CD4-positive, alpha-beta memory T cell (primary cell): ENCODE results near the gene ZNF674. TPM values are rescaled to one million over a fixed set of nuclear protein-coding genes. Genes with fewer than 3 reads are reported as not detected.

ENCODE experiments used
- CTCF ChIA-PET: fragments of 350-600 bp; sonication (Branson Sonifier 250); formaldehyde crosslinking; loops from one replicate; lab custom pipeline; 2021; ENCODE audit warnings: inconsistent platforms; ENCODE audit not compliant: partially characterized antibody; lab: Charles Lee
- POLR2A ChIA-PET: fragments of 350-600 bp; sonication (Branson Sonifier 250); formaldehyde crosslinking; loops from one replicate; lab custom pipeline; 2021; ENCODE audit not compliant: partially characterized antibody; lab: Charles Lee
- DNase-seq, 5 donors: peaks; one replicate each; pipeline versions ENCODE4 v3.0.0 to v3.0.0-alpha.2; 2020 to 2022; ENCODE audit warnings: mixed read lengths in 1 of 5
- H3K27ac ChIP-seq: one replicate; pipeline ENCODE4 v1.7.0; 2013; ENCODE audit warnings: low read depth, low read length
- H3K27me3 ChIP-seq: 2 replicates; pipeline ENCODE4 v1.7.0; 2013; ENCODE audit warnings: mild to moderate bottlenecking, low read length, moderate library complexity; ENCODE audit not compliant: insufficient read depth
- H3K36me3 ChIP-seq: 2 replicates; pipeline ENCODE4 v1.7.0; 2013; ENCODE audit warnings: mild to moderate bottlenecking, low read length, moderate library complexity; ENCODE audit not compliant: insufficient read depth
- H3K4me1 ChIP-seq: 2 replicates; pipeline ENCODE4 v1.7.0; 2013; ENCODE audit warnings: mild to moderate bottlenecking, low read length, moderate library complexity; ENCODE audit not compliant: insufficient read depth
- H3K4me3 ChIP-seq, 2 donors: one replicate each; pipeline ENCODE4 v1.7.0; 2013; ENCODE audit warnings: low read length in 2 of 2, mild to moderate bottlenecking in 1 of 2
- H3K9me3 ChIP-seq, 2 donors: one replicate each; pipeline ENCODE4 v1.7.0; 2013; ENCODE audit warnings: low read length in 2 of 2, control low read depth in 1 of 2; ENCODE audit not compliant: control insufficient read depth in 1 of 2
- H3K27ac Mint-ChIP-seq, 7 donors: one replicate each; pipeline ENCODE4 v1.8.0; 2020 to 2021; ENCODE audit warnings: mixed read lengths in 7 of 7, mild to moderate bottlenecking in 6 of 7, inconsistent platforms in 3 of 7, moderate library complexity in 3 of 7
- H3K27me3 Mint-ChIP-seq, 2 donors: one replicate each; pipeline ENCODE4 v1.8.0; 2020 to 2021; ENCODE audit warnings: mixed read lengths in 2 of 2
- H3K36me3 Mint-ChIP-seq, 2 donors: one replicate each; pipeline ENCODE4 v1.8.0; 2020 to 2021; ENCODE audit warnings: mixed read lengths in 2 of 2, inconsistent platforms in 1 of 2, mild to moderate bottlenecking in 1 of 2
- H3K4me1 Mint-ChIP-seq, 4 donors: one replicate each; pipeline ENCODE4 v1.8.0; 2020 to 2021; ENCODE audit warnings: mixed read lengths in 4 of 4, mild to moderate bottlenecking in 1 of 4
- H3K4me3 Mint-ChIP-seq, 8 donors: one replicate each; pipeline ENCODE4 v1.8.0; 2020 to 2021; ENCODE audit warnings: mixed read lengths in 8 of 8, mild to moderate bottlenecking in 7 of 8, moderate library complexity in 6 of 8, inconsistent platforms in 3 of 8
- H3K9me3 Mint-ChIP-seq, 8 donors: one replicate each; pipeline ENCODE4 v1.8.0; 2020 to 2021; ENCODE audit warnings: mixed read lengths in 8 of 8, mild to moderate bottlenecking in 5 of 8, inconsistent platforms in 3 of 8, moderate library complexity in 1 of 8
- intact Hi-C: fragments of 100-400 bp; cut with micrococcal nuclease; formaldehyde crosslinking; loops from one replicate; pipeline ENCODE4 v1.15.1; 2023
- polyA plus RNA-seq, 2 donors: library from polyadenylated mRNA; unstranded; fragments of 300-500 nt; fragmentation: Illumina TruSeq; gene quantifications; one replicate each; pipeline ENCODE4 v1.2.3, GENCODE V29; 2021
- total RNA-seq, 2 experiments: library from RNA; stranded (reverse); gene quantifications; one replicate each; pipeline ENCODE4 v1.2.3, GENCODE V29; 2021

ZNF674 gene
- total and polyA plus RNA-seq, 4 experiments from 2014 or later: 0.22 to 8.6 (median 3.7) TPM

- Mint-ChIP-seq H3K4me1 (peaks cover 25 to 70% (median 43%) of the 10 kb centered on the region in 4 donors), H3K27me3 (no peaks in the 10 kb centered on the region), H3K36me3 (peaks cover 0 to 11% of the 10 kb centered on the region in 2 donors), H3K4me3 (peak overlapping the region in 1 of 8 donors; percentile 12), H3K9me3 (peaks cover 0 to 2% (median 0%) of the 10 kb centered on the region in 8 donors), H3K27ac (no peak overlapping the region)
- ChIA-PET POLR2A (interaction anchor here (1.2 kb wide), 1 partner anchor 9 kb away, joined by 3 read pairs; no protein-coding TSS in a partner anchor), CTCF (no interaction called here)
- Histone ChIP-seq H3K4me3 (no peak overlapping the region), H3K27me3 (no peaks in the 10 kb centered on the region), H3K36me3 (no peaks in the 10 kb centered on the region), H3K4me1 (peaks cover 64% of the 10 kb centered on the region), H3K9me3 (no peaks in the 10 kb centered on the region), H3K27ac (no peak overlapping the region)
- DNase-seq: no peak
- intact Hi-C loops: no loop called here
These were observed 37.7 kb upstream of the ZNF674 start for GRCh38 chrX:46582966-46583365.

- ChIA-PET POLR2A (no interaction called here), CTCF (no interaction called here)
- no peaks in the 10 kb centered on the region for H3K36me3 ChIP-seq
- Mint-ChIP-seq H3K9me3 (peaks cover 0 to 2% (median 0%) of the 10 kb centered on the region in 8 donors), H3K36me3 (peaks cover 0 to 16% of the 10 kb centered on the region in 2 donors), H3K4me1 (peaks cover 27 to 72% (median 42%) of the 10 kb centered on the region in 4 donors), H3K27me3 (no peaks in the 10 kb centered on the region), H3K4me3 (peak overlapping the region in 1 of 8 donors; percentile 55), H3K27ac (no peak overlapping the region)
- H3K27ac ChIP-seq: no peak overlapping the region
- intact Hi-C loops: no loop called here
- DNase-seq: no peak
- H3K4me3 ChIP-seq: no peak overlapping the region
- H3K4me1 ChIP-seq: peaks cover 64% of the 10 kb centered on the region
- no peaks in the 10 kb centered on the region for H3K27me3 ChIP-seq
- no peaks in the 10 kb centered on the region for H3K9me3 ChIP-seq
These were observed 37.1 kb upstream of the ZNF674 start for GRCh38 chrX:46582325-46582724.

DNA sequence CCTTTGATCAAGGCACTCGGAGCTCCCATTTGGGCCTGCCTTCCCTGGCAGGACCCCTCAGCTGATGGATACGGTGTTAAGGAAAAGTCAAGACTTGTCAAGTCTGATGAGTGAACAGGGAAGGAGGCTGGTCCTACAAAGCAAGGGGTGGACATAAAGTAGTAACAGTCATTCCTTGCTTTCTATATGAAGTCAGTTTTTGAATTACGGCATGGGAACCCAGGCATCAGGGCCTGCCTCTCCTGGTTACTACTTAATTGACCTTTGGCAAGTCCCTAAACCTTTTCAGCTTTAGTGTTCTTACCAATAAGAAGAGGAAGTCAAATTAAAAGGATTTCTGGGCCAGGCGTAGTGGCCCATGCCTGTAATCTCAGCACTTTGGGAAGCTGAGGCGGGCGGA is 35.4 kb upstream of the ZNF674 start:
- no peaks in the 10 kb centered on the region for H3K9me3 ChIP-seq
- H3K36me3 Mint-ChIP-seq: peaks cover 0 to 17% of the 10 kb centered on the region in 2 donors
- no peak overlapping the region for H3K27ac ChIP-seq
- H3K4me3 ChIP-seq: no peak overlapping the region
- no peaks in the 10 kb centered on the region for H3K27me3 Mint-ChIP-seq
- H3K4me1 ChIP-seq: peaks cover 63% of the 10 kb centered on the region
- DNase-seq: no peak
- CTCF ChIA-PET: interaction anchor here (0.9 to 7.3 kb wide), 2 partner anchors 8 to 70 kb away, joined by 3 to 39 read pairs; no protein-coding TSS in a partner anchor
- intact Hi-C loops: no loop called here
- H3K4me1 Mint-ChIP-seq: peaks cover 30 to 73% (median 45%) of the 10 kb centered on the region in 4 donors
- H3K27me3 ChIP-seq: no peaks in the 10 kb centered on the region
- peak overlapping the region in 2 of 8 donors; percentile 22 to 29 for H3K4me3 Mint-ChIP-seq
- peak overlapping the region in 3 of 7 donors; percentile 5 to 81 (median 13) for H3K27ac Mint-ChIP-seq
- H3K36me3 ChIP-seq: no peaks in the 10 kb centered on the region
- POLR2A ChIA-PET: no interaction called here
- peaks cover 0 to 2% (median 0%) of the 10 kb centered on the region in 8 donors for H3K9me3 Mint-ChIP-seq

- Mint-ChIP-seq H3K4me1 (peaks cover 29 to 71% (median 43%) of the 10 kb centered on the region in 4 donors), H3K4me3 (peak overlapping the region; percentile 1 to 68 (median 42)), H3K27ac (peak overlapping the region in 5 of 7 donors; percentile 12 to 73 (median 38)), H3K27me3 (no peaks in the 10 kb centered on the region), H3K9me3 (peaks cover 0 to 2% (median 0%) of the 10 kb centered on the region in 8 donors), H3K36me3 (peaks cover 0 to 17% of the 10 kb centered on the region in 2 donors)
- Histone ChIP-seq H3K4me3 (no peak overlapping the region), H3K27ac (no peak overlapping the region), H3K36me3 (no peaks in the 10 kb centered on the region), H3K9me3 (no peaks in the 10 kb centered on the region), H3K4me1 (peaks cover 56% of the 10 kb centered on the region), H3K27me3 (no peaks in the 10 kb centered on the region)
- ChIA-PET POLR2A (interaction anchor here (0.8 to 7.0 kb wide), 5 partner anchors 9 to 63 kb away, joined by 3 to 83 read pairs (median 5); no protein-coding TSS in a partner anchor), CTCF (interaction anchor here (0.7 to 7.3 kb wide), 6 partner anchors 9 to 63 kb away, joined by 3 to 39 read pairs (median 4); no protein-coding TSS in a partner anchor)
- intact Hi-C loops: no loop called here
- no peak for DNase-seq
These were observed 34.0 kb upstream of the ZNF674 start for GRCh38 chrX:46579250-46579649.

DNA sequence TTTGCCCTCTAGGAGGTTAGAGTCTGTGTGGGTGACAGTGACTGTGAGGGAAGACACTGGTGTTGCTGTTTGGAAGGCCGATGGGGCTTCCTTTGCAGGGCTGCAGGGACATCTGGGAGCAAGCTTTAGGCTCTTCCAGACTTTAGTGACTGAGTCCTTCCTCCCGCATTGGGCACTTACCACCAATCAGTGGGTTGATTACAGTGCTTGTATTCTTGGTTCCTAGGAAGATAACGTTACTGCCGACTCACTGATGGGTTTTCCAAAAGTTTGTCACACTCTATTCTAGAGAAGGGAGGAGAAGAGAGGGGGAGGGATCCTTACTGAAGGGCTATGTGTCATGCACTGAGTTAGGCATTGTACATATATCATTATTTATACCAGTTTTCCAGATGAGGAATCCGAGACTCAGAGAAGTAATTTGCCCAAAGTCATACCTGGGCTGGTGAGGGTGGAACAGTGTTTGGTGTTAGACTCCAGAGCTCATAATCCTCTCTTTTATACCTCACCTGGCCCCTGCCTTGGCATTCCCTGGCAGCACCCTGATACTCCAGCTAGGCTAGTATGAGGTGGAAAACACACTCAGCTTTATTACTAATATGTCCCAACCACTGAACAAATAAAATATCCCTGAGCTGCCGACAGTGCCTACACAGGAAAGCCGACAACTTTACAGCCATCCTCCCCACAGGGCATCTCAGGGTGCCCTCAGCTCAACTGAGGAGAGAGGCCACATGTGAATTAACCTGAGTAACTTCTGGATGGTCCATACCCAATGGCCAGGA is 32.2 kb upstream of the ZNF674 start:
- ChIA-PET POLR2A (interaction anchor here (0.8 to 7.0 kb wide), 2 partner anchors 11 to 35 kb away, joined by 3 to 83 read pairs; no protein-coding TSS in a partner anchor), CTCF (interaction anchor here (1.7 to 7.3 kb wide), 3 partner anchors 11 to 65 kb away, joined by 7 to 39 read pairs (median 14); no protein-coding TSS in a partner anchor)
- Mint-ChIP-seq H3K4me3 (peak overlapping the region; percentile 76 to 91 (median 86)), H3K27ac (peak overlapping the region in 6 of 7 donors; percentile 4 to 75 (median 38)), H3K36me3 (peaks cover 0 to 15% of the 10 kb centered on the region in 2 donors), H3K27me3 (no peaks in the 10 kb centered on the region), H3K9me3 (peaks cover 0 to 2% (median 0%) of the 10 kb centered on the region in 8 donors), H3K4me1 (peaks cover 28 to 65% (median 41%) of the 10 kb centered on the region in 4 donors)
- Histone ChIP-seq H3K9me3 (no peaks in the 10 kb centered on the region), H3K27ac (no peak overlapping the region), H3K36me3 (no peaks in the 10 kb centered on the region), H3K4me1 (peaks cover 55% of the 10 kb centered on the region), H3K27me3 (no peaks in the 10 kb centered on the region), H3K4me3 (peak overlapping the region in 1 of 2 donors; percentile 69)
- no peak for DNase-seq
- intact Hi-C loops: no loop called here

DNA sequence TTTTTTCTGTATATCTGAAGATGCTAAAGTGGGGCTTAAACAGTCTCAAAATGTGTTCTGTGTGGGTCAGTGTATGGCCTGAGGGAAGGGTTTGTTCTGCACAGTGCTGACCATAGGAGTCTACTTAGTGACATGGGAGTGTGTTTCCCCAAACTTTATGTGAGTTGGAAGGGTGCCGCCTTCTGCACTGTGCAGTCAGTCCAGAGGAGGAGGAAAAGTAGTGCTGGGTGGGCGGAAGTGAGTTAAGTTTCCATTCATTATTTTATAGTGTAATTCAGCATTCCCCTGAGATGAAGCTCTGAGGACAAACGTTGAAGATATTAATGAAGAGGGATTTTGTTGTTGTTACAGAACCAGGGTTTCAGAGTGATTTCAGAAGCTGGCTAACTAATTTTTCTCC is 31.2 kb upstream of the ZNF674 start:
- CTCF ChIA-PET: interaction anchor here (0.6 to 7.3 kb wide), 5 partner anchors 12 to 110 kb away, joined by 3 to 39 read pairs (median 7); no protein-coding TSS in a partner anchor
- no peak overlapping the region for H3K27ac ChIP-seq
- Mint-ChIP-seq H3K4me3 (peak overlapping the region; percentile 76 to 91 (median 86)), H3K9me3 (peaks cover 0 to 2% (median 0%) of the 10 kb centered on the region in 8 donors), H3K36me3 (peaks cover 0 to 15% of the 10 kb centered on the region in 2 donors), H3K27me3 (no peaks in the 10 kb centered on the region), H3K27ac (peak overlapping the region in 6 of 7 donors; percentile 6 to 74 (median 43)), H3K4me1 (peaks cover 31 to 67% (median 44%) of the 10 kb centered on the region in 4 donors)
- no peaks in the 10 kb centered on the region for H3K27me3 ChIP-seq
- no peak for DNase-seq
- intact Hi-C loops: no loop called here
- H3K9me3 ChIP-seq: no peaks in the 10 kb centered on the region
- peaks cover 59% of the 10 kb centered on the region for H3K4me1 ChIP-seq
- no peaks in the 10 kb centered on the region for H3K36me3 ChIP-seq
- H3K4me3 ChIP-seq: peak overlapping the region; percentile 65 to 69
- POLR2A ChIA-PET: interaction anchor here (1.0 to 7.0 kb wide), 3 partner anchors 8 to 35 kb away, joined by 3 to 83 read pairs (median 20); no protein-coding TSS in a partner anchor
